GM12864 (cell line): ENCODE measurements around the gene TNC.

Experiments
- DNase-seq: peaks from one replicate; pipeline ENCODE4 v3.0.0-alpha.2; 2011; ENCODE audit warnings: low read depth
- H3K4me3 ChIP-seq: 2 replicates; pipeline ENCODE4 v1.5.1; 2011; ENCODE audit warnings: mild to moderate bottlenecking, low read depth, low read length, control low read depth
- CTCF ChIP-seq: IDR thresholded peaks from 2 replicates; pipeline ENCODE4 v1.5.1; 2011; ENCODE audit warnings: low read depth, mild to moderate bottlenecking, moderate library complexity, low read length, control low read depth, inconsistent platforms; ENCODE audit errors: missing control alignments

TNC gene

GRCh38 chr9:115127191-115127817, 9.3 kb upstream of the TNC start:
- no peak for DNase-seq
- no peak for TF ChIP-seq CTCF
- no peak overlapping the region for H3K4me3 ChIP-seq

- H3K4me3 ChIP-seq = no peak overlapping the region
- DNase-seq = no peak
- no peak for TF ChIP-seq CTCF
Observed at GRCh38 chr9:115126404-115126803, 8.4 kb upstream of the TNC start.

GRCh38 chr9:115122937-115123336, 5.0 kb upstream of the TNC start:
- no peak overlapping the region for H3K4me3 ChIP-seq
- no peak for DNase-seq
- TF ChIP-seq CTCF = no peak

GRCh38 chr9:115121181-115121580, 3.2 kb upstream of the TNC start:
- no peak for DNase-seq
- H3K4me3 ChIP-seq = no peak overlapping the region
- no peak for TF ChIP-seq CTCF

- DNase-seq = no peak
- H3K4me3 ChIP-seq = no peak overlapping the region
- no peak for TF ChIP-seq CTCF
Observed at GRCh38 chr9:115118879-115119218, 892 bp upstream of the TNC start.

GRCh38 chr9:115116421-115117284, 1.3 kb downstream of the TNC start:
- no peak for TF ChIP-seq CTCF
- no peak overlapping the region for H3K4me3 ChIP-seq
- DNase-seq = no peak
